Stimulated activated CD4-positive, alpha-beta T cell treated with anti-CD3 and anti-CD28 coated beads, Interleukin-2, amount 100 ng/mL, for 48 hours (primary cell): ENCODE measurements around the gene MUSK.

Experiments
- DNase-seq, 2 donors: peaks; one replicate each; pipeline ENCODE4 v3.0.0-alpha.2; 2020

MUSK gene

GRCh38 chr9:110700953-110701352, 32.4 kb downstream of the MUSK start:
- no peak for DNase-seq

- DNase-seq = no peak
These were observed 35.1 kb downstream of the MUSK start for GRCh38 chr9:110703669-110704068.

- no peak for DNase-seq
These were observed 38.8 kb downstream of the MUSK start for GRCh38 chr9:110707419-110707818.

- no peak for DNase-seq
These were observed 41.8 kb downstream of the MUSK start for GRCh38 chr9:110710420-110710819.

- no peak for DNase-seq
These were observed 44.4 kb downstream of the MUSK start for GRCh38 chr9:110712955-110713354.

- DNase-seq = no peak
These were observed 45.7 kb downstream of the MUSK start for GRCh38 chr9:110714314-110714713.

- no peak for DNase-seq
These were observed 59.5 kb downstream of the MUSK start for GRCh38 chr9:110728058-110728457.

GRCh38 chr9:110729641-110730040, 61.0 kb downstream of the MUSK start:
- DNase-seq = no peak

GRCh38 chr9:110731437-110732028, 62.9 kb downstream of the MUSK start:
- no peak for DNase-seq

GRCh38 chr9:110738982-110739381, 70.4 kb downstream of the MUSK start:
- DNase-seq = no peak

- DNase-seq = no peak
These were observed 74.3 kb downstream of the MUSK start for GRCh38 chr9:110742741-110743371.

- DNase-seq = no peak
These were observed 76.3 kb downstream of the MUSK start for GRCh38 chr9:110744715-110745384.

GRCh38 chr9:110745676-110746075, 77.1 kb downstream of the MUSK start:
- no peak for DNase-seq

- no peak for DNase-seq
These were observed 77.8 kb downstream of the MUSK start for GRCh38 chr9:110746211-110746930.

- no peak for DNase-seq
These were observed 79.8 kb downstream of the MUSK start for GRCh38 chr9:110748251-110748893.

GRCh38 chr9:110750272-110750671, 81.7 kb downstream of the MUSK start:
- no peak for DNase-seq

GRCh38 chr9:110751971-110752370, 83.4 kb downstream of the MUSK start:
- DNase-seq = no peak

- DNase-seq = no peak
These were observed 84.2 kb downstream of the MUSK start for GRCh38 chr9:110752766-110753165.

GRCh38 chr9:110753731-110754231, 85.2 kb downstream of the MUSK start:
- no peak for DNase-seq

GRCh38 chr9:110755179-110755578, 86.6 kb downstream of the MUSK start:
- no peak for DNase-seq

GRCh38 chr9:110758201-110758600, 89.6 kb downstream of the MUSK start:
- DNase-seq = no peak

GRCh38 chr9:110762783-110763182, 94.2 kb downstream of the MUSK start:
- no peak for DNase-seq

- no peak for DNase-seq
These were observed 95.0 kb downstream of the MUSK start for GRCh38 chr9:110763568-110763967.
